ENCODE data around the gene KCNQ4. TPM values are rescaled to one million over a fixed set of nuclear protein-coding genes. Genes with fewer than 3 reads are reported as not detected.

KCNQ4 gene
- polyA plus RNA-seq, 1 donor from 2014 or later: not detected

DNA sequence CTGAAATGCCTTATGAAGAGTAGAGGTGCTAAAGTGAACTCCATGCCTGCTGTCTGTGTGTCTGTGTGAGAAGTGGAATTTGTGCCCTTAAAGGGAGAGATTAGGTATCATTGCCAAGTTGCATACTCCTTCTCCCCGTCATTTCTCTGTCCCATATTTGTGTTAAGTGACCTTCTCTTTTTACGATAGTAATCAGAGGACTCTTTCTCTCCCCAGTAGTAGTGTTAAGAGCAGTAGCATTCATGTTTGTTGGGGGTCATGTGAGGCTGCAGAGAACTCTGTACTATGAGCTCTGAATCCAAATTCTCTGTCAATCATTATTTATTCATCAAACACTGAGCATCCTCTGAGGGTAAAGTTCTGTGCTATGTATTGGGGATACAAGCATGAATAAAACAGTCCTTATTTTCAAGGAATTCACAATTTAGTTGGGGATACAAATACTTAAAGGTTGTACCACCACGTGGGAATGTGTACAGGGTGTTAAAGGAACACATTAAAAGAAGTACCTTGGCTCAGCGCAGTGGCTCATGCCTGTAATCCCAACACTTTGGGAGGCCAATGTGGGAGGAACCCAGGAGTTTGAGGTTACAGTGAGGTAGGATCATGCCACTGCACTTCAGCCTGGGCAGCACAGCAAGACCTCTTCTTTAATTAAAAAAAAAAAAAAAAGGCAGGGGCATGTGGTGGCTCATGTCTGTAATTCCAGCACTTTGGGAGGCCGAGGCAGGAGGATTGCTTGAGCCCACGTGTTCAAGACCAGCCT lies 24.8 kb upstream of the KCNQ4 start:
- Histone ChIP-seq H3F3A (ENCODE audit: insufficient read depth, low read length, poor library complexity, severe bottlenecking) (no peaks in the 10 kb centered on the region), H3K9me3 (ENCODE audit: low read length) (no peaks in the 10 kb centered on the region), H3K36me3 (ENCODE audit: insufficient read depth, low read length) (peaks cover 19% of the 10 kb centered on the region), H3K4me3 (ENCODE audit: low read length) (no peak overlapping the region), H3K4me2 (ENCODE audit: low read length) (no peak overlapping the region), H4K20me1 (ENCODE audit: insufficient read depth) (peaks cover 3% of the 10 kb centered on the region), H3K27ac (ENCODE audit: low read length) (no peak overlapping the region), H2AFZ (ENCODE audit: low read depth, low read length) (no peak overlapping the region), H3K9ac (ENCODE audit: low read length) (no peak overlapping the region), H3K9me2 (ENCODE audit: insufficient read depth, low read length) (no peaks in the 10 kb centered on the region), H3K79me2 (replicated peaks; ENCODE audit: insufficient read depth, low read length) (no peaks in the 10 kb centered on the region), H3K27me3 (ENCODE audit: insufficient read depth, low read depth, low read length) (no peaks in the 10 kb centered on the region)
- TF ChIP-seq EZH2 (IDR thresholded peaks at IDR 0.05; ENCODE audit: borderline replicate concordance, insufficient read depth, low read length, poor library complexity, severe bottlenecking) (no peak), CTCF (IDR thresholded peaks at IDR 0.05; ENCODE audit: poor library complexity, severe bottlenecking) (no peak), TAF1 (IDR thresholded peaks at IDR 0.05; ENCODE audit: low read depth) (no peak)

- Histone ChIP-seq H3K27ac (ENCODE audit: low read length) (no peak overlapping the region), H3K9me2 (ENCODE audit: insufficient read depth, low read length) (no peaks in the 10 kb centered on the region), H3K27me3 (ENCODE audit: insufficient read depth, low read depth, low read length) (no peaks in the 10 kb centered on the region), H3K9me3 (ENCODE audit: low read length) (no peaks in the 10 kb centered on the region), H3F3A (ENCODE audit: insufficient read depth, low read length, poor library complexity, severe bottlenecking) (no peaks in the 10 kb centered on the region), H2AFZ (ENCODE audit: low read depth, low read length) (no peak overlapping the region), H3K79me2 (replicated peaks; ENCODE audit: insufficient read depth, low read length) (no peaks in the 10 kb centered on the region), H3K36me3 (ENCODE audit: insufficient read depth, low read length) (peaks cover 12% of the 10 kb centered on the region), H3K9ac (ENCODE audit: low read length) (no peak overlapping the region), H3K4me3 (ENCODE audit: low read length) (peak overlapping the region; percentile 23), H3K4me2 (ENCODE audit: low read length) (no peak overlapping the region), H4K20me1 (ENCODE audit: insufficient read depth) (peaks cover 3% of the 10 kb centered on the region)
- peak; percentile 92 for TF ChIP-seq EP300 (conservative IDR thresholded peaks at IDR 0.05; ENCODE audit: poor library complexity, severe bottlenecking)
- TF ChIP-seq POLR2AphosphoS5 (IDR thresholded peaks at IDR 0.05): peak; percentile 78
- no peak for TF ChIP-seq RAD21 (conservative IDR thresholded peaks at IDR 0.05)
- no peak for TF ChIP-seq REST (IDR thresholded peaks at IDR 0.05; ENCODE audit: borderline replicate concordance)
These were observed 22.6 kb upstream of the KCNQ4 start for GRCh38 chr1:40760984-40761383.
